Spleen (tissue), 11 donors: ENCODE results near the gene SHISAL2A. TPM values are rescaled to one million over a fixed set of nuclear protein-coding genes. Genes with fewer than 3 reads are reported as not detected.

Experiments used
- DNase-seq: peaks from one replicate; pipeline ENCODE4 v3.0.0-alpha.2; 2020
- H3K27ac ChIP-seq, 8 donors: fragments of 200-600 bp; sonication (generic) in 7 of 8; 1 replicate in 4 of 8; 2 replicates in 4 of 8; pipeline versions ENCODE4 v1.5.0 to v1.8.0; 2016 to 2021; ENCODE audit warnings: inconsistent platforms in 4 of 8, mild to moderate bottlenecking in 4 of 8, moderate library complexity in 1 of 8
- H3K27me3 ChIP-seq, 7 donors: fragments of 200-600 bp; sonication (generic) in 6 of 7; replicated peaks in 1 of 7; 1 replicate in 4 of 7; 2 replicates in 3 of 7; pipeline versions ENCODE4 v1.5.0 to v1.8.0; 2016 to 2021; ENCODE audit warnings: inconsistent platforms in 3 of 7, mild to moderate bottlenecking in 1 of 7
- H3K36me3 ChIP-seq, 6 donors: fragments of 200-600 bp; sonication (generic) in 5 of 6; 1 replicate in 4 of 6; 2 replicates in 2 of 6; pipeline versions ENCODE4 v1.5.0 to v1.8.0; 2016 to 2021; ENCODE audit warnings: inconsistent platforms in 2 of 6
- H3K4me1 ChIP-seq, 6 donors: fragments of 200-600 bp; sonication (generic) in 5 of 6; 1 replicate in 3 of 6; 2 replicates in 3 of 6; pipeline versions ENCODE4 v1.5.0 to v1.8.0; 2016 to 2021; ENCODE audit warnings: inconsistent platforms in 3 of 6
- H3K4me3 ChIP-seq, 8 donors: fragments of 200-600 bp; sonication (generic) in 7 of 8; 1 replicate in 4 of 8; 2 replicates in 4 of 8; pipeline versions ENCODE4 v1.5.0 to v1.8.0; 2016 to 2021; ENCODE audit warnings: inconsistent platforms in 4 of 8, mild to moderate bottlenecking in 4 of 8, moderate library complexity in 2 of 8
- H3K9me3 ChIP-seq, 8 donors: fragments of 200-600 bp; sonication (generic) in 7 of 8; 1 replicate in 4 of 8; 2 replicates in 4 of 8; pipeline versions ENCODE4 v1.5.0 to v1.8.0; 2016 to 2021; ENCODE audit warnings: inconsistent platforms in 4 of 8
- POLR2A ChIP-seq, 3 donors: fragments of 450-650 bp; IDR thresholded peaks; one replicate each; pipeline ENCODE4 v1.5.1; 2017; ENCODE audit warnings: antibody characterized with exemption in 3 of 3, mild to moderate bottlenecking in 1 of 3
- POLR2AphosphoS5 ChIP-seq, 3 donors: sonication (generic); formaldehyde crosslinking; IDR thresholded peaks; one replicate each; pipeline ENCODE4 v1.5.1; 2017; ENCODE audit warnings: antibody characterized with exemption in 3 of 3
- WGBS, 5 donors: extraction: QIAGEN DNeasy Blood & Tissue Kit in 3 of 5; methylation state at CpG; one replicate each; pipeline versions ENCODE4 v1.1.5 to v1.1.7; 2013 to 2018; 5-methylcytosine and 5-hydroxymethylcytosine counted together
- intact Hi-C: fragments of 100-400 bp; cut with DNase I; formaldehyde crosslinking; loops from one replicate; pipeline ENCODE4 v1.15.0; 2023; ENCODE audit warnings: low total_unique reads
- polyA plus RNA-seq, 3 donors: library from polyadenylated mRNA; stranded (reverse); fragments of 200-250 nt; gene quantifications; one replicate each; pipeline ENCODE4 v1.2.1, GENCODE V29; 2013
- total RNA-seq, 7 donors: library from RNA; depleted of rRNA in 3 of 7; stranded (reverse); fragments of >200 nt in 3 of 7; fragmentation: NEBNext Ultra II Directional in 4 of 7; extraction: Animal tissue kit (Norgen Biotek cat#: 25700) in 4 of 7; gene quantifications; one replicate each; pipeline versions ENCODE4 v1.1.0 to v1.2.1, GENCODE V29; 2016 to 2021
- TF ChIP-seq, protein P1 (sequence below), 11 experiments: fragments of 200-600 bp in 7 of 11; fragments of 450-650 bp in 4 of 11; sonication (generic) in 4 of 11; IDR thresholded peaks in 8 of 11; conservative IDR thresholded peaks in 3 of 11; 1 replicate in 7 of 11; 2 replicates in 4 of 11; pipeline versions ENCODE4 v1.4.0 to v1.8.0; 2016 to 2021; ENCODE audit warnings: antibody characterized with exemption in 11 of 11, inconsistent platforms in 4 of 11, mild to moderate bottlenecking in 1 of 11
- donor health status: healthy with polysubstance abuse.
- donor health status: DM: no; HTN: no; CAD: no; lungs with moderate emphysema.
- donor health status: DM: no; HTN: no; CAD: no.
- donor health status: Bipolar disorder and iron deficiency.
- donor health status: healthy.
- donor health status: DM: no; HTN: no; CAD: no.
- donor health status: DM: yes; HTN: yes; CAD: no.

Gene SHISAL2A
- total and polyA plus RNA-seq, 10 donors, result 9.2 to 23.6 (median 16.1) TPM

DNA sequence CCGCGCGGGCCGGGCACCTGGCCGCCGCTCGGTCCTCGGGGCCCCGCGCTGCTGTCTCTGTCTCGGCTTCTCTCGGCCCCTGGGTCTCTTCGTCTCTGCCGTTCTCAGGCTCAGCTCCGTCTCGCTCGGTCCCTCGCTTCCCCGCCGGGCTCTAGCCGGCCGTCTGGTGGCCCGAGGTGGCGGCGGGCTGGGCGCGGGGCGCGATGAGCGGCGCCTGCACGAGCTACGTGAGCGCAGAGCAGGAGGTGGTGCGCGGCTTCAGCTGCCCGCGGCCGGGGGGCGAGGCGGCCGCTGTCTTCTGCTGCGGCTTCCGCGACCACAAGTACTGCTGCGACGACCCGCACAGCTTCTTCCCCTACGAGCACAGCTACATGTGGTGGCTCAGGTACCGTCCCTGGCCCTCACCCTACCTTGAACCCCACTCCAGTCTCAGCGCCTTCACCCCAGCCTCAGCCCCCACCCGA lies 355 bp downstream of the SHISAL2A start:
- Histone ChIP-seq H3K27ac (peak overlapping the region; percentile 71 to 95 (median 94)), H3K4me3 (peak overlapping the region; percentile 31 to 70 (median 48)), H3K9me3 (no peaks in the 10 kb centered on the region), H3K27me3 (peaks cover 0 to 29% (median 10%) of the 10 kb centered on the region in 7 donors), H3K4me1 (peaks cover 26 to 96% (median 79%) of the 10 kb centered on the region in 6 donors), H3K36me3 (no peaks in the 10 kb centered on the region)
- TF ChIP-seq POLR2AphosphoS5 (IDR thresholded peaks at IDR 0.05), result no peak
- TF ChIP-seq, protein P1, sequence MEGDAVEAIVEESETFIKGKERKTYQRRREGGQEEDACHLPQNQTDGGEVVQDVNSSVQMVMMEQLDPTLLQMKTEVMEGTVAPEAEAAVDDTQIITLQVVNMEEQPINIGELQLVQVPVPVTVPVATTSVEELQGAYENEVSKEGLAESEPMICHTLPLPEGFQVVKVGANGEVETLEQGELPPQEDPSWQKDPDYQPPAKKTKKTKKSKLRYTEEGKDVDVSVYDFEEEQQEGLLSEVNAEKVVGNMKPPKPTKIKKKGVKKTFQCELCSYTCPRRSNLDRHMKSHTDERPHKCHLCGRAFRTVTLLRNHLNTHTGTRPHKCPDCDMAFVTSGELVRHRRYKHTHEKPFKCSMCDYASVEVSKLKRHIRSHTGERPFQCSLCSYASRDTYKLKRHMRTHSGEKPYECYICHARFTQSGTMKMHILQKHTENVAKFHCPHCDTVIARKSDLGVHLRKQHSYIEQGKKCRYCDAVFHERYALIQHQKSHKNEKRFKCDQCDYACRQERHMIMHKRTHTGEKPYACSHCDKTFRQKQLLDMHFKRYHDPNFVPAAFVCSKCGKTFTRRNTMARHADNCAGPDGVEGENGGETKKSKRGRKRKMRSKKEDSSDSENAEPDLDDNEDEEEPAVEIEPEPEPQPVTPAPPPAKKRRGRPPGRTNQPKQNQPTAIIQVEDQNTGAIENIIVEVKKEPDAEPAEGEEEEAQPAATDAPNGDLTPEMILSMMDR (IDR thresholded peaks at IDR 0.05 in 8 of 11, conservative IDR thresholded peaks at IDR 0.05 in 3 of 11), result no peak
- TF ChIP-seq POLR2A (IDR thresholded peaks at IDR 0.05), result no peak
- 2 to 6% (median 2%) methylated on average over 25 to 52 of the region's 52 CpGs for WGBS, 5 donors
- intact Hi-C loops, result no loop called here
- DNase-seq, result peak; percentile 90

DNA sequence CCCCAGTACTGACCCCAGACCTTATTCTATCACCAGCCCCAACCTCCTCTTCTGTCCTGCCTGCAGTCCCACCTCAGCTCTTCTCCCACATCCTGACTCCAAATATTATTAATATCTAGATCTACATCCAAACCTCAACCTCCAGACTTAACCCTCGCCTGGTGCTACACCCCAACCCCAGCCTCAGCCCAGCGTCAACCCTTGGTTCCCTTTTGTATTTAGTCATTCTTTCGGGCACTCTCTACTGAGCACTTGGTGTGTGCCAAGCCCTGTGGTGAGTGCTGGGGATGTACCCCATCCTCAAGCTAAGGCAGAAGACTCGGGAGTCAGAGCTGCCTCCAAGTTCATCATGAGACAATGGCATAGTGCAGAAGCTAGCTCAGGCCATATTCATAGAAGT lies 1.1 kb downstream of the SHISAL2A start:
- Histone ChIP-seq H3K4me3 (peak overlapping the region in 6 of 8 donors; percentile 42 to 70 (median 52)), H3K4me1 (peaks cover 27 to 96% (median 81%) of the 10 kb centered on the region in 6 donors), H3K27ac (peak overlapping the region; percentile 71 to 95 (median 94)), H3K9me3 (no peaks in the 10 kb centered on the region), H3K36me3 (no peaks in the 10 kb centered on the region), H3K27me3 (peaks cover 0 to 29% (median 10%) of the 10 kb centered on the region in 7 donors)
- intact Hi-C loops, result no loop called here
- peak; percentile 75 for DNase-seq
- TF ChIP-seq POLR2A (IDR thresholded peaks at IDR 0.05), result no peak
- WGBS, 5 donors, result 56 to 68% (median 60%) methylated on average over 4 of the region's 4 CpGs

DNA sequence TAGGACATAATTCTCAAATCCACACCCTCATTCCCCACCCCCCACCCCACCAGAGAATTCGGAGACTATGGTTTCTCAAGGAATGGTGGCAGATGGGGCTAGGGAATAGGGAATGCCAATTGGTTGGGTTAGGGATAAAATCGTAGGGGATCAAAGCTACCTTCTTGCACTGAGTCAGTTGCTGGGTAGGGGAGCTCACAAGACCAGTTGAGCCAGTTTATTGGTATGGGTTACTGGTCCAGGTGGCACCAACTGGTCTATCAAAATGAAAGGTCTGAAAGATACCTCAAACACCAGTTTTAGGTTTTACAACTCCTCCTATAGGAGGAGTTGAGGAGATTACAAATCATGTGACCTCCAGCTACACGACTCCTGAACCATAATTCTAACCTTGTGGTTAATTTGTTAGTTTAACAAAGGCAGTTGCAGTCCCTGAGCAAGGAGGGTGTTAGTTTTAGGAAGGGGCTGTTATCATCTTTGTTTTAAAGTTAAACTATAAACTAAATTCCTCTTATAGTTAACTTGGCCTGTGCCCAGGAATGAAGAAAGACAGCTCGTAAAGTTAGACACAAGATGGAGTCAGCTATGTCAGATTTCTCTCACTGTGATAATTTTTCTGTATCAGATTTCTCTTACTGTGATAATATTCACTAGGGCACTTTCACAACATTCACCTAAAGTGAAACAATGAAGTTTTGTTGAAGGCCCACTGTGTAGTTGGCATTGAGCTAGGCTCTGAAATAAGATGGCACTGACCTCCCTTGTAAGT lies 2.5 kb downstream of the SHISAL2A start:
- Histone ChIP-seq H3K27me3 (peaks cover 0 to 29% (median 10%) of the 10 kb centered on the region in 7 donors), H3K9me3 (no peaks in the 10 kb centered on the region), H3K4me3 (peak overlapping the region in 1 of 8 donors; percentile 9), H3K36me3 (no peaks in the 10 kb centered on the region), H3K4me1 (peaks cover 24 to 96% (median 85%) of the 10 kb centered on the region in 6 donors), H3K27ac (peak overlapping the region in 7 of 8 donors; percentile 20 to 95 (median 93))
- TF ChIP-seq POLR2A (IDR thresholded peaks at IDR 0.05), result no peak
- no peak for TF ChIP-seq POLR2AphosphoS5 (IDR thresholded peaks at IDR 0.05)
- TF ChIP-seq, protein P1 (IDR thresholded peaks at IDR 0.05 in 8 of 11, conservative IDR thresholded peaks at IDR 0.05 in 3 of 11), result no peak
- intact Hi-C loops, result no loop called here
- no peak for DNase-seq
- 59 to 72% (median 63%) methylated on average over 4 of the region's 4 CpGs for WGBS, 5 donors

DNA sequence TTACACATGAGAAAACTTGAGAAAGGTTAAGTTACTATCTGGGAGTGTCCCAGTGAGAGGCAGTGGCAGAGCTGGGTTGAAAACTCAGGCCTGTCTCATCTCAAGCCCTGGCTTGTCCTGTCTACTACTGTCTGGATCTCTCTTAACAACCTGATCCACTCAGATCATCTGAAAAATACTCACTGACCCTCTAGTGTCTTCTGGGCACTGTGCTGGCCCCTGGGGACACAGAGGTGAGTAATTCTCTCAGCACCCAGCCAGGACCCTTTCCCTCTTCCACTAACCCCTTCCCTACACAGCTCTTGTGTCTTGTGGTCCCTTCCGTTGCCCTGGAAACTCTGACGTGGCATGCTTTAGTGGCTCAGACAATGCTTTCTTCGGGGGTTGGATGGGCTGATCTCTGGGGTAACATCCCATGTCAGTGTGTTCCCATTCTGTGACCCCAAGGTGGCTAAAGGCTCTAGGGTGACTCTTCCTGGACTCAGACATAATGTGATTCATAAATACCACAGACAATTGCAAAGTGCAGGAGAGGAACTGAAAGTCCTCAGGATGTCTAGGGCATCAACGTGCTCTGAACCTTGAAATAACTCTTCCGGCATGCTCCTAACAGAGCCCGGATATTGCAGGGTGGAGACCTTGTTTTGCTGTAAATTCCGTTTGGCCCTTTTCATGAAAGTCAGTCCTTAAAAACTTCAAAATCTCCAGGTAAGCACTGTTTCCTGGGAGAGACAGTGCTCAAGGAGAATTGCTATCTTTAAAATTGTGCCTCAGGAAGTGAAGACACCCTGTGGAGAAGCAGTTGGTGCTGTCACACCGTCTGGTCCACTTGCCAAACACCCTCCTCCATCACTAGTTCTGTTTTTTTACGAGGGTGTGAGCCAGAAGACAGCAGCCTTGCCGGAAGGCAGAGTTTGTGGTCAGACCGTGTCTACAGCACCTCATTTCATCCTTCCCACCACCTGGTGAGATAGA lies 4.0 kb downstream of the SHISAL2A start:
- Histone ChIP-seq H3K9me3 (no peaks in the 10 kb centered on the region), H3K27ac (peak overlapping the region; percentile 67 to 95 (median 92)), H3K4me1 (peaks cover 23 to 96% (median 76%) of the 10 kb centered on the region in 6 donors), H3K36me3 (no peaks in the 10 kb centered on the region), H3K4me3 (peak overlapping the region in 5 of 8 donors; percentile 2 to 57 (median 16)), H3K27me3 (peaks cover 0 to 27% (median 10%) of the 10 kb centered on the region in 7 donors)
- intact Hi-C loops, result no loop called here
- DNase-seq, result peak; percentile 89
- TF ChIP-seq POLR2AphosphoS5 (IDR thresholded peaks at IDR 0.05), result peak in 1 of 3 donors; percentile 86
- TF ChIP-seq POLR2A (IDR thresholded peaks at IDR 0.05), result no peak
- TF ChIP-seq, protein P1 (IDR thresholded peaks at IDR 0.05 in 8 of 11, conservative IDR thresholded peaks at IDR 0.05 in 3 of 11), result peak in 1 of 11 experiments; percentile 12
- WGBS, 5 donors, result 14 to 27% (median 16%) methylated on average over 11 of the region's 11 CpGs
